HCT116 (cell line): Measurements from ENCODE around the gene SEMA4D. TPM values are rescaled to one million over a fixed set of nuclear protein-coding genes. Genes with fewer than 3 reads are reported as not detected.

ENCODE experiments used
- ATAC-seq: fragments of 200-7000 bp; cut with Tn5 transposase; 2 replicates; pipeline ENCODE4 v1.9.1; 2020; ENCODE audit warnings: mild to moderate bottlenecking, moderate library complexity
- BruUV-seq: library from RNA; stranded (reverse); fragments of 400-500 nt; replicated peaks from 2 replicates; lab custom pipeline; 2021; lab: Mats Ljungman, UMichigan
- CTCF ChIA-PET: fragments of 300-600 bp; sonication (Branson Sonifier 250); formaldehyde crosslinking; loops from one replicate; lab custom pipeline; 2021; ENCODE audit warnings: antibody characterized with exemption; lab: Charles Lee
- POLR2A ChIA-PET: fragments of 300-600, 350-600 bp; sonication (Branson Sonifier 250); formaldehyde crosslinking; loops from one replicate; lab custom pipeline; 2021; ENCODE audit warnings: antibody characterized with exemption; lab: Charles Lee
- RAD21 ChIA-PET, 2 experiments: fragments of 300-600 bp; sonication (Branson Sonifier 250); formaldehyde crosslinking; loops; one replicate each; lab custom pipeline; 2023; ENCODE audit warnings: low total read pairs in 2 of 2; ENCODE audit not compliant: uncharacterized antibody in 2 of 2, unreplicated experiment in 2 of 2, low non-redundant PET in 1 of 2; lab: Charles Lee
- DNase-seq: peaks from one replicate; pipeline ENCODE4 v3.0.0-alpha.2; 2010; ENCODE audit warnings: low read depth, low spot score
- H2AFZ ChIP-seq: fragments of 200-600 bp; shearing (Covaris generic), sonication (generic); 2 replicates; pipeline ENCODE4 v1.6.1; 2017; ENCODE audit warnings: low read depth, mixed run types, mixed read lengths, antibody characterized with exemption, low read length; ENCODE audit not compliant: poor library complexity, severe bottlenecking
- H3K27ac ChIP-seq: 2 replicates; pipeline ENCODE4 v1.5.1; 2012; ENCODE audit warnings: low read depth, low read length
- H3K27me3 ChIP-seq: fragments of 200-600 bp; sonication (generic); 2 replicates; pipeline ENCODE4 v1.6.1; 2016; ENCODE audit warnings: mixed run types, low read length, mixed read lengths; ENCODE audit not compliant: insufficient read depth
- H3K36me3 ChIP-seq, 2 experiments: fragments of 200-500 bp in 1 of 2; fragments of 200-600 bp in 1 of 2; sonication (Bioruptor generic) in 1 of 2; sonication (generic) in 1 of 2; 2 replicates each; pipeline versions ENCODE4 v1.5.1 to v1.6.1; 2014 to 2016; ENCODE audit warnings: low read length in 2 of 2, inconsistent platforms in 1 of 2, mixed read lengths in 1 of 2, mixed run types in 1 of 2; ENCODE audit not compliant: insufficient read depth in 2 of 2, control insufficient read depth in 1 of 2
- H3K4me1 ChIP-seq, 2 experiments: fragments of 200-600 bp in 1 of 2; sonication (generic) in 1 of 2; 2 replicates each; pipeline versions ENCODE4 v1.5.1 to v1.6.1; 2012 to 2017; ENCODE audit warnings: low read length in 2 of 2, inconsistent platforms in 1 of 2, mild to moderate bottlenecking in 1 of 2, mixed read lengths in 1 of 2, mixed run types in 1 of 2, moderate library complexity in 1 of 2; ENCODE audit not compliant: insufficient read depth in 2 of 2, control insufficient read depth in 1 of 2
- H3K4me2 ChIP-seq: fragments of 200-600 bp; sonication (generic); 2 replicates; pipeline ENCODE4 v1.6.1; 2017; ENCODE audit warnings: mixed run types, low read length, mixed read lengths
- H3K4me3 ChIP-seq, 2 experiments: fragments of 200-600 bp in 1 of 2; sonication (generic) in 1 of 2; replicated peaks in 1 of 2; 2 replicates each; pipeline ENCODE4 v1.5.1; 2011 to 2016; ENCODE audit warnings: low read length in 2 of 2, control low read depth in 1 of 2, low read depth in 1 of 2, mild to moderate bottlenecking in 1 of 2, mixed read lengths in 1 of 2, mixed run types in 1 of 2
- H3K79me2 ChIP-seq: fragments of 200-600 bp; sonication (generic); 2 replicates; pipeline ENCODE4 v1.6.1; 2017; ENCODE audit warnings: mild to moderate bottlenecking, mixed run types, low read length, moderate library complexity, mixed read lengths; ENCODE audit not compliant: insufficient read depth
- H3K9ac ChIP-seq: fragments of 200-600 bp; sonication (generic); 2 replicates; pipeline ENCODE4 v1.6.1; 2016; ENCODE audit warnings: low read length, mixed read lengths
- H3K9me2 ChIP-seq: fragments of 200-600 bp; sonication (generic), shearing (Covaris generic); 2 replicates; pipeline ENCODE4 v1.6.1; 2017; ENCODE audit warnings: mixed run types, mild to moderate bottlenecking, moderate library complexity; ENCODE audit not compliant: insufficient read depth
- H3K9me3 ChIP-seq, 2 experiments: fragments of 200-500 bp in 1 of 2; fragments of 200-600 bp in 1 of 2; sonication (Bioruptor generic) in 1 of 2; sonication (generic) in 1 of 2; 2 replicates each; pipeline ENCODE4 v1.6.1; 2014 to 2017; ENCODE audit warnings: low read length in 2 of 2, mixed read lengths in 2 of 2, inconsistent platforms in 1 of 2, low read depth in 1 of 2, mild to moderate bottlenecking in 1 of 2, mixed run types in 1 of 2, moderate library complexity in 1 of 2; ENCODE audit not compliant: control insufficient read depth in 1 of 2, insufficient read depth in 1 of 2
- H4K20me1 ChIP-seq: fragments of 200-600 bp; sonication (generic), shearing (Covaris generic); 2 replicates; pipeline ENCODE4 v1.6.1; 2017; ENCODE audit warnings: mixed run types, mild to moderate bottlenecking, moderate library complexity; ENCODE audit not compliant: insufficient read depth
- ELF1 ChIP-seq: IDR thresholded peaks from 2 replicates; pipeline ENCODE4 v1.6.1; 2012; ENCODE audit warnings: low read depth, borderline replicate concordance
- EZH2phosphoT487 ChIP-seq: fragments of 200-600 bp; IDR thresholded peaks from 2 replicates; pipeline ENCODE4 v1.6.1; 2018; ENCODE audit warnings: antibody characterized with exemption, borderline replicate concordance
- JUND ChIP-seq: IDR thresholded peaks from 2 replicates; pipeline ENCODE4 v1.6.1; 2012
- RAD21 ChIP-seq: IDR thresholded peaks from 2 replicates; pipeline ENCODE4 v1.6.1; 2012; ENCODE audit warnings: low read depth, mild to moderate bottlenecking
- SIN3A ChIP-seq: IDR thresholded peaks from 2 replicates; pipeline ENCODE4 v1.6.1; 2012; ENCODE audit warnings: low read depth
- YY1 ChIP-seq: IDR thresholded peaks from 2 replicates; pipeline ENCODE4 v1.6.1; 2011; ENCODE audit warnings: low read length, low read depth, moderate library complexity, mild to moderate bottlenecking; ENCODE audit not compliant: insufficient replicate concordance; ENCODE audit errors: extremely low read depth
- intact Hi-C: fragments of 100-400 bp; cut with micrococcal nuclease; formaldehyde crosslinking; loops from 2 replicates; pipeline ENCODE4 v1.10.0; 2022
- total RNA-seq: library from RNA; stranded (reverse); gene quantifications from one replicate; pipeline ENCODE4 v1.2.1, GENCODE V29; 2021; ENCODE audit not compliant: unreplicated experiment
- TF ChIP-seq, protein P1 (sequence below): IDR thresholded peaks from 2 replicates; pipeline ENCODE4 v1.6.1; 2012

The SEMA4D gene
- total RNA-seq, 1 experiment from 2014 or later: 32.0 TPM

DNA sequence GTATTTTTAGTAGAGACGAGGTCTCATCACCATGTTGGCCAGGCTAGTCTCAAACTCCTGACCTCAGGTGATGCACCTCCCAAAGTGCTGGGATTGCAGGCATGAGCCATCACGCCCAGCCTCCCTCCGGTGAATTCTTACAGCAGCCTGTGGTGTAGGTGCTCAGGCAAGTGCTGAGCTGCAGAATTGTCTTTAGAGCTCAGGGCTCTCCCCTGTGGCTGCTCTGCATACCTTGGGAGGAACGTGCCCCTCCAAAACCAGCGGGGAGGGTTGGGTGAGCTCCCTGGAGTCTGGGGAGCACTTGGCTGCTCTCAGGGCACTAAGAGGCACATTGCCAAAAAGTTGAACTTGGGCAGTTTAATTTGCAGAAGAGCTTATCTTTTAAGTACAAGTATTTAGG lies 150.3 kb downstream of the SEMA4D start:
- H3K4me1 ChIP-seq: no peaks in the 10 kb centered on the region
- H3K9me3 ChIP-seq: no peaks in the 10 kb centered on the region
- H3K4me3 ChIP-seq: no peak overlapping the region
- ChIA-PET POLR2A (no interaction called here), RAD21 (interaction anchor here in 1 of 2 experiments (0.7 kb wide), 1 partner anchor 229 kb away, joined by 3 read pairs; no protein-coding TSS in a partner anchor), CTCF (no interaction called here)
- H3K9ac ChIP-seq: no peak overlapping the region
- no peak for ATAC-seq
- no peaks in the 10 kb centered on the region for H4K20me1 ChIP-seq
- no peaks in the 10 kb centered on the region for H3K9me2 ChIP-seq
- no peaks in the 10 kb centered on the region for H3K79me2 ChIP-seq
- peaks cover 25 to 29% of the 10 kb centered on the region in 2 experiments for H3K36me3 ChIP-seq
- H3K27ac ChIP-seq: no peak overlapping the region
- DNase-seq: no peak
- H2AFZ ChIP-seq: no peak overlapping the region
- intact Hi-C loops: no loop called here
- BruUV-seq: no TSS peak
- H3K27me3 ChIP-seq: no peaks in the 10 kb centered on the region
- no peak for TF ChIP-seq JUND
- TF ChIP-seq ELF1: no peak
- no peak overlapping the region for H3K4me2 ChIP-seq

DNA sequence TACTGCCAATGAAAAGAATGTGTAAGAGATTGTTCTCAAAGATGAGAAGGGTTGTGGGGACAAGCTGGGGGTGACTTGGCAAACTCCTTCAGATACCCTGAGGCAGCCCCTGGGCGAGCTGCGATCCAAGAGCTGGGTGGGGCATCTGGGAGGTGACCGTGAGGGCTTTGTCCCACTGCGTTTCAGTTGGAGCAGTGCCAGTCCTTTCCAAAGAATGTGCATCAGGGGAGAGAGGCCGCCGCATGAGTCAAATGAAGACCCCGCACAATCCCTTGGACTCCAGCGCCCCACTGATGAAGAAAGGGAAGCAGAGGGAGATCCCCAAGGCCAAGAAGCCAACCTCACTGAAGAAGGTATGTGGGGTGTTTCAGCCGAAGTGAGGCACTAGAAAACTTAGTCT lies 151.2 kb downstream of the SEMA4D start:
- intact Hi-C loops: no loop called here
- ChIA-PET POLR2A (no interaction called here), RAD21 (no interaction called here), CTCF (no interaction called here)
- no TSS peak for BruUV-seq
- no peak for DNase-seq
- Histone ChIP-seq H3K4me1 (no peaks in the 10 kb centered on the region), H3K4me2 (no peak overlapping the region), H2AFZ (no peak overlapping the region), H4K20me1 (no peaks in the 10 kb centered on the region), H3K9me3 (no peaks in the 10 kb centered on the region), H3K4me3 (no peak overlapping the region), H3K36me3 (peaks cover 31 to 38% of the 10 kb centered on the region in 2 experiments), H3K9me2 (no peaks in the 10 kb centered on the region), H3K9ac (no peak overlapping the region), H3K27ac (no peak overlapping the region), H3K27me3 (no peaks in the 10 kb centered on the region), H3K79me2 (no peaks in the 10 kb centered on the region)
- TF ChIP-seq YY1 (no peak), SIN3A (no peak), RAD21 (no peak), EZH2phosphoT487 (no peak)
- TF ChIP-seq, protein P1, sequence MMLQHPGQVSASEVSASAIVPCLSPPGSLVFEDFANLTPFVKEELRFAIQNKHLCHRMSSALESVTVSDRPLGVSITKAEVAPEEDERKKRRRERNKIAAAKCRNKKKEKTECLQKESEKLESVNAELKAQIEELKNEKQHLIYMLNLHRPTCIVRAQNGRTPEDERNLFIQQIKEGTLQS: no peak
- ATAC-seq: no peak
